DOHH2 (cell line): ENCODE measurements around the gene ZNG1A.
"Not testable (repeated sequence)": the region's sequence is repeated elsewhere in the genome, so short reads cannot be mapped to it uniquely, and the experiment has no call there.

Source experiments
- H3F3A ChIP-seq: fragments of 200-600 bp; sonication (generic), shearing (Covaris generic); 2 replicates; pipeline ENCODE4 v1.6.0; 2016; ENCODE audit warnings: antibody characterized with exemption, mild to moderate bottlenecking; ENCODE audit not compliant: control insufficient read depth, insufficient read depth
- H3K27ac ChIP-seq: fragments of 200-600 bp; sonication (generic); 2 replicates; pipeline ENCODE4 v1.5.1; 2014; ENCODE audit warnings: low read depth, mild to moderate bottlenecking, low read length, moderate library complexity
- H3K27me3 ChIP-seq: fragments of 200-600 bp; sonication (generic); 2 replicates; pipeline ENCODE4 v1.6.1; 2014; ENCODE audit warnings: mild to moderate bottlenecking, low read length, mixed read lengths; ENCODE audit not compliant: control insufficient read depth
- H3K36me3 ChIP-seq: fragments of 200-600 bp; sonication (generic); 2 replicates; pipeline ENCODE4 v1.6.1; 2014; ENCODE audit warnings: mild to moderate bottlenecking, low read length, moderate library complexity, mixed read lengths; ENCODE audit not compliant: control insufficient read depth
- H3K4me1 ChIP-seq: fragments of 200-600 bp; sonication (generic); 2 replicates; pipeline ENCODE4 v1.6.1; 2014; ENCODE audit warnings: mild to moderate bottlenecking, low read length, mixed read lengths; ENCODE audit not compliant: control insufficient read depth
- H3K4me2 ChIP-seq: fragments of 200-600 bp; sonication (generic); 2 replicates; pipeline ENCODE4 v1.6.0; 2014; ENCODE audit warnings: mild to moderate bottlenecking, low read length, moderate library complexity
- H3K4me3 ChIP-seq: fragments of 200-600 bp; sonication (generic); 2 replicates; pipeline ENCODE4 v1.5.1; 2014; ENCODE audit warnings: mild to moderate bottlenecking, low read length, mixed read lengths
- H3K79me2 ChIP-seq: fragments of 200-600 bp; sonication (generic); 2 replicates; pipeline ENCODE4 v1.6.1; 2014; ENCODE audit warnings: mild to moderate bottlenecking, low read length, mixed read lengths; ENCODE audit not compliant: control insufficient read depth
- H3K9me2 ChIP-seq: fragments of 200-600 bp; sonication (generic); replicated peaks from 2 replicates; pipeline ENCODE4 v1.6.1; 2014; ENCODE audit warnings: mild to moderate bottlenecking, low read length, mixed read lengths; ENCODE audit not compliant: control insufficient read depth
- H3K9me3 ChIP-seq: fragments of 200-600 bp; sonication (generic); 2 replicates; pipeline ENCODE4 v1.6.1; 2014; ENCODE audit warnings: antibody characterized with exemption, low read length, mixed read lengths; ENCODE audit not compliant: control insufficient read depth, insufficient read depth
- H4K20me1 ChIP-seq: fragments of 200-600 bp; sonication (generic); 2 replicates; pipeline ENCODE4 v1.6.0; 2014; ENCODE audit warnings: low read depth, mild to moderate bottlenecking, antibody characterized with exemption, low read length, moderate library complexity; ENCODE audit not compliant: control insufficient read depth, insufficient read depth

Gene ZNG1A

DNA sequence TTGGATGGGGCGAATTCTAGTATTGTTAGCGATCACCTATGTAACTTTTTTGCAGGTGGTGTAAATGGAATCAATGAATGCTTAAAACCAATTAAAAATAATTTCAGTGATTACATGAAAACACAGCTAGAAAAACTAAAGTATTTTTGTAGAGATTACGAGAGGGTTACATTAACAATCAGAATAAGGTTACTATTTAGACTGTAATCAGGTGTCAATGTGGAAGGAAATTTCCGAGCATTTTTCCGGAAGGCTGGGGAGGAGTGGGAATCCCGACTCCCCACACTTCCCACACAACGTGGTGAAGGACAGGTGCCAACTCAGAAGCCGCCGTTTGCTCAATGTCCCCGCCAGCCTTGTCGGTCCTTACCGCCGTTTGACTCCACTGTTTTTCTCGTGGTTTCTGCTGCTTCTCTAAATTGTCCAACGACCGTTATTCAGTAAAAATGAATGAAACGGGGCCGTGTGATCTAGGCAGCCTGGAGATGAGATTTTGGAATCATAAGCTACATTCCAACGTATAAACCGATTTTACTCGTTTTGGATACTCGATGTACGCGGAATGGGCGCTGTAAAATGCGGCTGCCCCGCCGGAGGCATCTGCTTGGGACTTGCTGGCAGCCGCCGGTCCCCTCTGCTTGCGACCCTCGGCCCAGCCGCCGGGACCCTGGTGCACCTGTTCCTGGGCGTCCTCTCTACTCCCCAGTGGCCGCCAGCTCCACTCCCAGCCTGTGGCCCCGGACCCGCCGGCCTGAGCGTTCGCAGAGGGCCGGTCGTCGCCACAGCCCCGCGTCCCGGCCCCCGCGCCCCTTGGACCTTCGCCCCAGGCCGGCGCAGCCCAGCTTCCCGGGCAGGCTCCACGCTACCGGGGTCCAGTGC lies 66.0 kb downstream of the ZNG1A start:
- not testable (repeated sequence) for H3F3A ChIP-seq, H3K79me2 ChIP-seq, H3K36me3 ChIP-seq, H3K9me3 ChIP-seq, H3K27ac ChIP-seq, H3K4me3 ChIP-seq, H3K4me1 ChIP-seq, H3K4me2 ChIP-seq, H4K20me1 ChIP-seq, H3K9me2 ChIP-seq
- H3K27me3 ChIP-seq = peaks cover 28% of the 10 kb centered on the region

DNA sequence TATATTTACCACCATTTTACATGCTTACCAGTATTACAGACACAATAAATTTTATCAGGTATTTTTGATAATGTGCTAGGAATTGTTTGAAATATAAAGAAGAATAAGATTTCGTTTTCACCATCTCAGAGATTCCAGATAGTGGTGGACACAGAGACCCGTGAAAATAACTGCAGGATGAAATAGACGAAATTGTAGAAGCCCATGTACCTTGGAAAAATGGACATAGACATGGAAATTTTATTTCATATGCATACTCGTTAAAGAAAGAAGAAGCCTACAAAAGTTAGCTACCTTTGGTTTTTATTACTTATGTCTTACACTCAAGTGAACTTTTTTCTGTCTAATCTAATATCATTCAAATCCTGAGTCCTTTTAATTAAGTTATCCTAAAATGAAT lies 68.2 kb downstream of the ZNG1A start:
- not testable (repeated sequence) for H3K27ac ChIP-seq, H3F3A ChIP-seq, H3K79me2 ChIP-seq, H3K9me2 ChIP-seq, H3K36me3 ChIP-seq, H3K4me1 ChIP-seq, H3K4me3 ChIP-seq, H4K20me1 ChIP-seq, H3K4me2 ChIP-seq, H3K9me3 ChIP-seq
- peaks cover 25% of the 10 kb centered on the region for H3K27me3 ChIP-seq

DNA sequence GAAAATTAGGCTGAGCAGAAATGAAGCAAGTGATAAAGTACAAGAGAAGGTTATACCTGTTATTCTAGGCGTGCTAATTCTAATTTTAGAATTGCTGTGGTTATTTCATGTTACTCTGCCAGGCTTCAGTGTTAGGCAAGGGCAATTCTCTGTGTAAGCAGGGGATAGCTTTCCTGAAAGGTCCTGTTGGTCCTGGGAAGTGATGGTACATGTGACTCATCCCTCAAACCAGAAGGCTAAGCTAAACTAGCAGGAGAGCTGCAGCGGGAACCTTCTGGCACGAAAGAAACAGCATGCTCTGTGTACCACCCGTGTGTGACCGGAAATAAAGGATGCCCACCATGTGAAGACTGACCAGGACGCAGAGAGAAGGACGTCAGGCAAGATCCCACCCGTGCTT lies 69.3 kb downstream of the ZNG1A start:
- H3K27me3 ChIP-seq = peaks cover 18% of the 10 kb centered on the region
- not testable (repeated sequence) for H3K36me3 ChIP-seq, H4K20me1 ChIP-seq, H3K79me2 ChIP-seq, H3K4me3 ChIP-seq, H3K4me1 ChIP-seq, H3K9me2 ChIP-seq, H3K4me2 ChIP-seq, H3K27ac ChIP-seq, H3F3A ChIP-seq, H3K9me3 ChIP-seq

DNA sequence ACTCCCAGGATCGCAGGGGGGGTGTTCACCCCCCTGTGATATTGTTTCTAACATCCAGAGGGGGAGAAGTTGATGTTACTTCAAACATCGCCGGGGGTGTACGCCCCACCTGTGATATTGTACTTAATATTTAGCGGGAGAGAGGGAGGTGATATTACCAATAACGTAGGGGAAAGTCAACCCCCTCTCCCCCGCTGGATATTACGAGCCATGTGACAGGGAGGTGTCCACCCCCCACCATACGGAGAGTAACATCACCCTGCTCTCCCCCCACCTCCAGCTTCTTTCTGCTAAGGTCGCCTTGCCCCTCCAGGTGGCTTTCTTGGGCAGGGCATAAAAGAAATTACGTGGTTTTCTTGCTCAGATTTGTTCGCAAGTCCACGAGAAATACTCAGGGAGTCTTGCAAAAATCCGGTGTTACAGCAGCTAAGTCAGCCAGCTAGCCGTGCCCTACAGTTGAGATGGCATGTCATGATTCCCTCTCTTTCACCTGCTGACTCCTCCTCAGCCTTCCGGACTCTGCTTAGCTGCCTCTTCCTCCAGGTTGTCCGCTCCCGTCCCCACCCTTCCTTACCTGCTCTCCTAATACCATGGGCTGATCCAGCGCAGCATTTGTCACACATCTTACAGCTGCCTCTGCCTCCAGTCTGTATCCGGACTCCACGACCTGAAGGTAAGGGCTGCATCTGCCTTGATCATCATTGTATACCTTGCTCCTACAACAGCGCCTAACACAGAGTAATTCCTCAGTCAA lies 69.9 kb downstream of the ZNG1A start:
- H3K27me3 ChIP-seq = peaks cover 12% of the 10 kb centered on the region
- not testable (repeated sequence) for H3K27ac ChIP-seq, H3F3A ChIP-seq, H3K9me2 ChIP-seq, H4K20me1 ChIP-seq, H3K36me3 ChIP-seq, H3K79me2 ChIP-seq, H3K4me3 ChIP-seq, H3K4me2 ChIP-seq, H3K4me1 ChIP-seq, H3K9me3 ChIP-seq

DNA sequence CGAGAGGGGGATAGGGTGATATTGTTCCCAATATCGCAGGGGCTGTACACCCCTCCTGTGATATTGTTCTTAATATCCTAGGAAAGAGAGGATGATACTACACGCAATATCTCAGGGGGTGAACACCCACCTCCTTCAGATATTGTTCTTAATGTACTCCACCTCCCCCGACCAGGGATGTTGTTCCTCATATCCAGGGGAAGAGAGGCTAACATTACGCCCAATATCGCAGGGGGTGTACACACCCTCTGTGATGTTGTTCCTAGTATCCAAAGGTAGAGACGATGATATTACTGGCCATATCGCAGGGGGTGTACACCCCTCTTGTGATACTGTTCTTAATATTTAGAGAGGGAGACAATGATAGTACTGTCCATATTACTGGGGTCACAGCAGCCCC lies 72.9 kb downstream of the ZNG1A start:
- H3K9me2 ChIP-seq, H3F3A ChIP-seq, H3K36me3 ChIP-seq, H4K20me1 ChIP-seq, H3K4me2 ChIP-seq, H3K27me3 ChIP-seq, H3K9me3 ChIP-seq, H3K4me1 ChIP-seq, H3K27ac ChIP-seq, H3K79me2 ChIP-seq, H3K4me3 ChIP-seq: not testable (repeated sequence)

DNA sequence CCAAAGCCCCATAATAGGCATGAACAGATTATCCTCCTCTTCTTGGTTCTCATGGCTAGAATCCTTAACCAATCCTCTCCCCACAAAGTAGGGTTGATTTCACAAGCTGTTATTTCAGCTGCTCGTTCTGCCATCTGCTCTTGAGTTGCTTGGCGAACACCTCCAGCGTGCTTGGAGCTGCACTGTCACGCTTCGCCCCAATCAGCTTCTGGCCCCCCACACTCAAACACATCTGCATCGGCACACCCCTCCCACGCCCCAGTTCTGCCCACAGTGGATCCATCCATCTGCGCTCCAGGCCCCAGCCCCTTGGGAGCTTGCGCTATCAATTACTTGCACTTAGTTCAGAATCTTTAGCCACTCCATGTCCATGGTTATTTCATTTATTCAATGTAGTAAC lies 78.4 kb downstream of the ZNG1A start:
- not testable (repeated sequence) for H3K9me3 ChIP-seq, H3F3A ChIP-seq, H3K9me2 ChIP-seq

DNA sequence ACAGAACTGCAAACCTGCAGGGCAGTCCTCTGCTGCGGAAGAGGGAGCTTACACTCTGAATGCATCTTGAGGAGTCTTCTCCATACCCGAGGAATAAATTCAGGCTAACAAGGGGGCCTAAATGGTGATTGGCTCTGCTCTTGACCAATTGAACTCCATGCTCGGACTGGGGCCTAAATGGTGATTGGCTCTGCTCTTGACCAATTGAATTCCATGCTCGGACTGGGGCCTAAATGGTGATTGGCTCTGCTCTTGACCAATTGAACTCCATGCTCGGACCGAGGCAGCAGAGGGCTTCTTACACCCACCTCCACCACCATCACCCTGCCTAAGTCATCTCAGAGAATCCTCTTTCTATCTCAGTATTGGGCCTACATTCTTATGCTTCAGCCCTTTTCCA lies 79.0 kb downstream of the ZNG1A start:
- not testable (repeated sequence) for H3K4me3 ChIP-seq, H3K27ac ChIP-seq, H3K9me2 ChIP-seq, H3K9me3 ChIP-seq, H3K36me3 ChIP-seq, H3K4me1 ChIP-seq, H3F3A ChIP-seq, H3K4me2 ChIP-seq, H3K79me2 ChIP-seq, H4K20me1 ChIP-seq, H3K27me3 ChIP-seq

More for the DNA sequence above, 78.4 kb downstream of the ZNG1A start:
- H3K36me3 ChIP-seq, H3K4me1 ChIP-seq, H3K4me2 ChIP-seq, H3K79me2 ChIP-seq, H3K4me3 ChIP-seq, H3K27ac ChIP-seq, H3K27me3 ChIP-seq, H4K20me1 ChIP-seq: not testable (repeated sequence)

DNA sequence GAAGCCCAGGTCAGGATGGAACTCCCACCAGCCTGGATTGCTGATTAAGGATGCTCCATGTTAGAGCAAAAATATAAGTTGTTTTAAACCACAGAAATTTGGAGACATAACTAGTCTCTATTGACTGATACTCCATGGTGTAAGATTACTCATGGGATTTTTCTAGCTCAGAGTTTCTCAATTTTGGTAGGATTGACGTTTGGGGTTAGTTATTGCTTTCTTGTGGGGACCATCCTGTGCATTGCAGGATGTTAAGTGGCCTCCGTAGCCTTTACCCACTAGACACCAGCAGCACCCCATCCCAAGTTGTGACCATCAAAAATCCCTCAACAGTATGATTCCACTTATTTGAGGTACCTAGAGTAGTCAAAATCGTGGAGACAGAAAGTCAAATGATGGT lies 80.1 kb downstream of the ZNG1A start:
- H3K79me2 ChIP-seq, H3K4me3 ChIP-seq, H3K27me3 ChIP-seq, H3K4me2 ChIP-seq, H4K20me1 ChIP-seq, H3F3A ChIP-seq, H3K36me3 ChIP-seq, H3K9me3 ChIP-seq, H3K27ac ChIP-seq, H3K9me2 ChIP-seq, H3K4me1 ChIP-seq: not testable (repeated sequence)
